Activated CD4-positive, alpha-beta T cell treated with anti-CD3 and anti-CD28 coated beads for 4 hours (primary cell): ENCODE data around the gene CCDC18.
A peak's percentile ranks its signal among the peaks of the same experiment; 100 is the strongest.
"Not testable (repeated sequence)": the region's sequence is repeated elsewhere in the genome, so short reads cannot be mapped to it uniquely, and the experiment has no call there.

ENCODE experiments used
- DNase-seq, 2 donors: peaks; one replicate each; pipeline ENCODE4 v3.0.0-alpha.2; 2020

CCDC18 gene

GRCh38 chr1:93244298-93245069 is 64.0 kb downstream of the CCDC18 start:
- DNase-seq: no peak

- DNase-seq: no peak
Observed at GRCh38 chr1:93251966-93252365, 71.4 kb downstream of the CCDC18 start.

GRCh38 chr1:93252598-93252997 is 72.1 kb downstream of the CCDC18 start:
- DNase-seq: no peak

GRCh38 chr1:93253516-93253915 is 73.0 kb downstream of the CCDC18 start:
- DNase-seq: no peak

GRCh38 chr1:93255222-93256079 is 74.9 kb downstream of the CCDC18 start:
- DNase-seq: no peak

GRCh38 chr1:93256433-93256832 is 75.9 kb downstream of the CCDC18 start:
- DNase-seq: no peak

- no peak for DNase-seq
Observed at GRCh38 chr1:93257889-93258288, 77.4 kb downstream of the CCDC18 start.

- DNase-seq: not testable (repeated sequence)
Observed at GRCh38 chr1:93260726-93261125, 80.2 kb downstream of the CCDC18 start.

GRCh38 chr1:93262645-93263044 is 82.1 kb downstream of the CCDC18 start:
- DNase-seq: no peak

GRCh38 chr1:93268888-93269287 is 88.4 kb downstream of the CCDC18 start:
- not testable (repeated sequence) for DNase-seq

GRCh38 chr1:93275262-93275633 is 94.7 kb downstream of the CCDC18 start:
- not testable (repeated sequence) for DNase-seq

- no peak for DNase-seq
Observed at GRCh38 chr1:93275634-93276295, 95.2 kb downstream of the CCDC18 start.

- DNase-seq: not testable (repeated sequence)
Observed at GRCh38 chr1:93277530-93277929, 97.0 kb downstream of the CCDC18 start.

GRCh38 chr1:93283496-93283895 is 103.0 kb downstream of the CCDC18 start:
- DNase-seq: no peak

GRCh38 chr1:93288558-93288957 is 108.0 kb downstream of the CCDC18 start:
- no peak for DNase-seq

- no peak for DNase-seq
Observed at GRCh38 chr1:93296555-93297154, 116.1 kb downstream of the CCDC18 start.

- no peak for DNase-seq
Observed at GRCh38 chr1:93301131-93301530, 120.6 kb downstream of the CCDC18 start.

- DNase-seq: no peak
Observed at GRCh38 chr1:93302078-93302477, 121.6 kb downstream of the CCDC18 start.

- DNase-seq: peak; percentile 36 to 62
Observed at GRCh38 chr1:93304716-93305138, 124.2 kb downstream of the CCDC18 start.

- no peak for DNase-seq
Observed at GRCh38 chr1:93306920-93307319, 126.4 kb downstream of the CCDC18 start.

GRCh38 chr1:93313026-93313425 is 132.5 kb downstream of the CCDC18 start:
- DNase-seq: no peak

GRCh38 chr1:93317207-93317606 is 136.7 kb downstream of the CCDC18 start:
- DNase-seq: no peak

GRCh38 chr1:93317943-93318342 is 137.4 kb downstream of the CCDC18 start:
- DNase-seq: no peak
